ENCODE measurements around the gene TFAP2E. TPM values are rescaled to one million over a fixed set of nuclear protein-coding genes. Genes with fewer than 3 reads are reported as not detected.

The TFAP2E gene
- total RNA-seq, 1 donor from 2014 or later: 0.41 TPM

- Histone ChIP-seq H3K4me3 (ENCODE audit: insufficient read depth, low read depth, low read length) (no peak overlapping the region), H3K9me3 (ENCODE audit: insufficient read depth, low read depth, low read length) (no peaks in the 10 kb centered on the region), H3K79me2 (ENCODE audit: insufficient read depth, low read length) (no peaks in the 10 kb centered on the region), H3K36me3 (ENCODE audit: insufficient read depth, low read length) (no peaks in the 10 kb centered on the region), H3K27me3 (ENCODE audit: insufficient read depth, low read length) (no peaks in the 10 kb centered on the region), H3K4me1 (ENCODE audit: insufficient read depth, low read length) (no peaks in the 10 kb centered on the region), H2AFZ (ENCODE audit: low read depth, low read length) (no peak overlapping the region), H4K20me1 (ENCODE audit: insufficient read depth, low read length) (no peaks in the 10 kb centered on the region), H3K9ac (ENCODE audit: low read length) (no peak overlapping the region), H3K4me2 (ENCODE audit: low read length) (no peak overlapping the region), H3K27ac (ENCODE audit: low read depth, low read length) (no peak overlapping the region)
- Mint-ChIP-seq H3K27ac (ENCODE audit: unreplicated experiment) (no peak overlapping the region), H3K9me3 (ENCODE audit: unreplicated experiment) (no peaks in the 10 kb centered on the region), H3K36me3 (ENCODE audit: low read depth, unreplicated experiment) (peaks cover 8% of the 10 kb centered on the region), H3K27me3 (ENCODE audit: low read depth, unreplicated experiment) (peaks cover 24% of the 10 kb centered on the region), H3K4me1 (ENCODE audit: low read depth, unreplicated experiment) (no peaks in the 10 kb centered on the region), H3K4me3 (ENCODE audit: unreplicated experiment) (no peak overlapping the region)
- FAIRE-seq (no peak), DNase-seq (ENCODE audit: low read depth) (no peak)
- TF ChIP-seq CTCF (IDR thresholded peaks at IDR 0.05; ENCODE audit: insufficient read depth, low read depth, low read length) (no peak), EZH2 (IDR thresholded peaks at IDR 0.05; ENCODE audit: insufficient read depth, low read length) (no peak)
Observed at GRCh38 chr1:35587736-35588135, 14.6 kb downstream of the TFAP2E start.

- TF ChIP-seq CTCF (IDR thresholded peaks at IDR 0.05; ENCODE audit: insufficient read depth, low read depth, low read length) (no peak), EZH2 (IDR thresholded peaks at IDR 0.05; ENCODE audit: insufficient read depth, low read length) (no peak)
- H3K9ac ChIP-seq (ENCODE audit: low read length): no peak overlapping the region
- no peak overlapping the region for H3K27ac Mint-ChIP-seq (ENCODE audit: unreplicated experiment)
- H3K4me2 ChIP-seq (ENCODE audit: low read length): no peak overlapping the region
- DNase-seq (ENCODE audit: low read depth): no peak
- H3K9me3 ChIP-seq (ENCODE audit: insufficient read depth, low read depth, low read length): no peaks in the 10 kb centered on the region
- no peak overlapping the region for H3K4me3 ChIP-seq (ENCODE audit: insufficient read depth, low read depth, low read length)
- no peaks in the 10 kb centered on the region for H3K4me1 ChIP-seq (ENCODE audit: insufficient read depth, low read length)
- H3K36me3 ChIP-seq (ENCODE audit: insufficient read depth, low read length): no peaks in the 10 kb centered on the region
- FAIRE-seq: no peak
- no peaks in the 10 kb centered on the region for H3K27me3 ChIP-seq (ENCODE audit: insufficient read depth, low read length)
- H3K27me3 Mint-ChIP-seq (ENCODE audit: low read depth, unreplicated experiment): peaks cover 24% of the 10 kb centered on the region
- peaks cover 10% of the 10 kb centered on the region for H3K36me3 Mint-ChIP-seq (ENCODE audit: low read depth, unreplicated experiment)
- no peaks in the 10 kb centered on the region for H3K79me2 ChIP-seq (ENCODE audit: insufficient read depth, low read length)
- no peaks in the 10 kb centered on the region for H3K9me3 Mint-ChIP-seq (ENCODE audit: unreplicated experiment)
- H3K4me3 Mint-ChIP-seq (ENCODE audit: unreplicated experiment): no peak overlapping the region
- H3K27ac ChIP-seq (ENCODE audit: low read depth, low read length): no peak overlapping the region
- H4K20me1 ChIP-seq (ENCODE audit: insufficient read depth, low read length): no peaks in the 10 kb centered on the region
- no peak overlapping the region for H2AFZ ChIP-seq (ENCODE audit: low read depth, low read length)
- H3K4me1 Mint-ChIP-seq (ENCODE audit: low read depth, unreplicated experiment): no peaks in the 10 kb centered on the region
Observed at GRCh38 chr1:35588197-35588910, 15.2 kb downstream of the TFAP2E start.
